Vagina (tissue), 2 donors: ENCODE results near the gene KIF4B. TPM values are rescaled to one million over a fixed set of nuclear protein-coding genes. Genes with fewer than 3 reads are reported as not detected.

Experiments
- DNase-seq, 2 donors: peaks; one replicate each; pipeline ENCODE4 v3.0.0-alpha.2; 2017; ENCODE audit errors: extremely low spot score in 2 of 2
- H3K27ac ChIP-seq: fragments of 200-600 bp; sonication (generic); one replicate; pipeline ENCODE4 v1.5.1; 2019
- H3K27me3 ChIP-seq: fragments of 200-600 bp; sonication (generic); one replicate; pipeline ENCODE4 v1.5.1; 2019
- H3K36me3 ChIP-seq, 2 donors: fragments of 200-600 bp; sonication (generic); one replicate each; pipeline ENCODE4 v1.5.1; 2017 to 2019
- H3K4me1 ChIP-seq: fragments of 200-600 bp; sonication (generic); one replicate; pipeline ENCODE4 v1.5.1; 2019
- H3K4me3 ChIP-seq, 2 donors: fragments of 200-600 bp; sonication (generic); 1 replicate in 1 of 2; 2 replicates in 1 of 2; pipeline ENCODE4 v1.5.1; 2016 to 2019
- H3K9me3 ChIP-seq: fragments of 200-600 bp; sonication (generic); one replicate; pipeline ENCODE4 v1.5.1; 2019
- CTCF ChIP-seq, 3 experiments: fragments of 450-650 bp in 2 of 3; fragments of 200-600 bp in 1 of 3; sonication (generic) in 1 of 3; IDR thresholded peaks; one replicate each; pipeline ENCODE4 v1.5.1; 2017 to 2019; ENCODE audit warnings: antibody characterized with exemption in 3 of 3, mild to moderate bottlenecking in 2 of 3, moderate library complexity in 2 of 3
- POLR2A ChIP-seq, 2 donors: fragments of 450-650 bp; IDR thresholded peaks; one replicate each; pipeline ENCODE4 v1.6.1; 2017; ENCODE audit warnings: antibody characterized with exemption in 2 of 2, mild to moderate bottlenecking in 2 of 2, moderate library complexity in 2 of 2
- POLR2AphosphoS5 ChIP-seq, 2 donors: sonication (generic); formaldehyde crosslinking; IDR thresholded peaks; one replicate each; pipeline ENCODE4 v1.9.0; 2017; ENCODE audit warnings: antibody characterized with exemption in 2 of 2, mild to moderate bottlenecking in 2 of 2, low read depth in 1 of 2; ENCODE audit not compliant: insufficient read depth in 1 of 2
- intact Hi-C: fragments of 100-400 bp; cut with DNase I; formaldehyde crosslinking; loops from one replicate; pipeline ENCODE4 v1.15.1; 2023
- total RNA-seq: library from RNA; depleted of rRNA; stranded (reverse); fragments of >200 nt; gene quantifications from one replicate; pipeline ENCODE4 v1.2.3, GENCODE V29; 2016

KIF4B gene
- total RNA-seq, 1 donor from 2014 or later = not detected

DNA sequence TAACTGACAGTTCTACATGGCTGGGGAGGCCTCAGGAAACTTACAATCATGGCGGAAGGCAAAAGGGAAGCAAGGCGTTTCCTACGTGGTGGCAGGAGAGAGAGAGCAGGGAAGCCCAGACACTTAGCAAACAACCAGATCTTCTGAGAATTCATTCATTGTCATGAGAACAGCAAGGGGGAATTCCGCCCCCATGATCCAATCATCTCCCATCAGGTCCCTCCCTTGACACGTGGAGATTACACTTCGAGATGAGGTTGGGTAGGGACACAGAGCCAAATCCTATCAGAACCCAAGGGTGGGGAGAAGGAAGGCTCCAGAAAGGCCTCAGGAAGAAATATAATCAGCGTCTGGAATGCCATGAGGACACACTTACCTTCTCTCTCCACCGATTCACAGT, 34.3 kb downstream of the KIF4B start:
- H3K27me3 ChIP-seq = no peaks in the 10 kb centered on the region
- H3K36me3 ChIP-seq = no peaks in the 10 kb centered on the region
- intact Hi-C loops = no loop called here

GRCh38 chr5:155049569-155050383, 36.2 kb downstream of the KIF4B start:
- H3K27ac ChIP-seq = no peak overlapping the region
- H3K27me3 ChIP-seq = no peaks in the 10 kb centered on the region
- no peak for DNase-seq
- H3K9me3 ChIP-seq = no peaks in the 10 kb centered on the region
- TF ChIP-seq POLR2AphosphoS5 (IDR thresholded peaks at IDR 0.05; ENCODE audit: insufficient read depth in 1 of 2, low read depth in 1 of 2) = no peak
- no peak for TF ChIP-seq CTCF (IDR thresholded peaks at IDR 0.05)
- TF ChIP-seq POLR2A (IDR thresholded peaks at IDR 0.05) = no peak
- no peaks in the 10 kb centered on the region for H3K36me3 ChIP-seq
- no peak overlapping the region for H3K4me3 ChIP-seq
- H3K4me1 ChIP-seq = no peaks in the 10 kb centered on the region
- intact Hi-C loops = no loop called here

More for the DNA sequence above, 34.3 kb downstream of the KIF4B start:
- Histone ChIP-seq H3K27ac (no peak overlapping the region), H3K9me3 (no peaks in the 10 kb centered on the region), H3K4me3 (no peak overlapping the region), H3K4me1 (no peaks in the 10 kb centered on the region)
- no peak for TF ChIP-seq CTCF (IDR thresholded peaks at IDR 0.05)
- TF ChIP-seq POLR2AphosphoS5 (IDR thresholded peaks at IDR 0.05; ENCODE audit: insufficient read depth in 1 of 2, low read depth in 1 of 2) = no peak
- no peak for DNase-seq

DNA sequence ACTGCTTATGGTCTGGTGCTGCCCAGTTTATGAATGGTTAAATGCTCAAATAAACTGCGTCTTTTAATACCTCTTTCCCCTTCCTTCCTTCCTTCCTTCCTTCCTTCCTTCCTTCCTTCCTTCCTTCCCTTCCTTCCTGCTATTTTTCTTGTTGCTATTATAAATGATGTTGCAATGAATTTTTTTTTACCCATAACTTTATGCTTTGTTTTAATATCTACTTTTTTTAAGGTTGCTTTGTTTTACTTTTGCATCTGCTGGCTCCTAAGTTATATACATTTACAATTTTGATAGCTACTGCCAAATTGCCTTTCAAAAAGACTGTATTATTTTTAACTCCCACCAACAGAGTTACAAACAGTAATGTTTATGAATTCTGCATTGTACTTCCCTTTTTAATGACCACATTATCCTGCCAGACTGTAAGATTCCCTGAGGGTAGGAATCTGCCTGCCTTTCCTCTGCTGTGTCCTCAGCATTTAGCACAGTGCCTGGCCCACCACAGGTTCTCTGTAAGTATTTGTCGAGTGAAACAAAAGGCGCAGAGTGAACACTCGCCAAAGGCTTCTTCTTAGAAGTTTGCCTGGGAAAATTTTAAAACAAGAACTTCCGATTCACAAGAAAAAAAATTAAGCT, 36.9 kb downstream of the KIF4B start:
- Histone ChIP-seq H3K4me3 (no peak overlapping the region), H3K27ac (no peak overlapping the region), H3K9me3 (no peaks in the 10 kb centered on the region), H3K4me1 (no peaks in the 10 kb centered on the region), H3K36me3 (no peaks in the 10 kb centered on the region), H3K27me3 (no peaks in the 10 kb centered on the region)
- no peak for DNase-seq
- intact Hi-C loops = no loop called here
- TF ChIP-seq POLR2AphosphoS5 (IDR thresholded peaks at IDR 0.05; ENCODE audit: insufficient read depth in 1 of 2, low read depth in 1 of 2) (no peak), POLR2A (IDR thresholded peaks at IDR 0.05) (no peak), CTCF (IDR thresholded peaks at IDR 0.05) (no peak)

GRCh38 chr5:155052532-155052931, 39.0 kb downstream of the KIF4B start:
- intact Hi-C loops = no loop called here
- Histone ChIP-seq H3K36me3 (no peaks in the 10 kb centered on the region), H3K9me3 (no peaks in the 10 kb centered on the region), H3K27me3 (no peaks in the 10 kb centered on the region), H3K4me3 (no peak overlapping the region), H3K27ac (no peak overlapping the region), H3K4me1 (no peaks in the 10 kb centered on the region)
- no peak for TF ChIP-seq CTCF (IDR thresholded peaks at IDR 0.05)
- no peak for TF ChIP-seq POLR2A (IDR thresholded peaks at IDR 0.05)
- no peak for TF ChIP-seq POLR2AphosphoS5 (IDR thresholded peaks at IDR 0.05; ENCODE audit: insufficient read depth in 1 of 2, low read depth in 1 of 2)
- no peak for DNase-seq

GRCh38 chr5:155053501-155053900, 39.9 kb downstream of the KIF4B start:
- intact Hi-C loops = no loop called here
- Histone ChIP-seq H3K36me3 (no peaks in the 10 kb centered on the region), H3K4me3 (no peak overlapping the region), H3K4me1 (no peaks in the 10 kb centered on the region), H3K27me3 (no peaks in the 10 kb centered on the region), H3K9me3 (no peaks in the 10 kb centered on the region), H3K27ac (no peak overlapping the region)
- no peak for TF ChIP-seq POLR2A (IDR thresholded peaks at IDR 0.05)
- no peak for TF ChIP-seq POLR2AphosphoS5 (IDR thresholded peaks at IDR 0.05; ENCODE audit: insufficient read depth in 1 of 2, low read depth in 1 of 2)
- no peak for TF ChIP-seq CTCF (IDR thresholded peaks at IDR 0.05)
- DNase-seq = no peak
